HepG2 (cell line): ENCODE measurements around the gene SLC39A1. TPM values are rescaled to one million over a fixed set of nuclear protein-coding genes. Genes with fewer than 3 reads are reported as not detected.
A peak's percentile ranks its signal among the peaks of the same experiment; 100 is the strongest.

ENCODE experiments used
- BHLHE40 ChIP-seq: IDR thresholded peaks from 2 replicates; pipeline ENCODE4 v1.6.1; 2011; ENCODE audit warnings: low read length, improper control_type of control experiment
- CCDC6 ChIP-seq: sonication (generic); formaldehyde crosslinking; IDR thresholded peaks from 2 replicates; pipeline ENCODE4 v1.8.1; 2022; ENCODE audit warnings: mild to moderate bottlenecking, missing genetic modification reagents, moderate library complexity
- CHCHD3 ChIP-seq: sonication (generic); formaldehyde crosslinking; IDR thresholded peaks from 2 replicates; pipeline ENCODE4 v1.8.0; 2022; ENCODE audit warnings: mild to moderate bottlenecking, missing genetic modification reagents, moderate library complexity
- ETV6 ChIP-seq: sonication (generic); formaldehyde crosslinking; conservative IDR thresholded peaks from 2 replicates; pipeline ENCODE4 v1.4.0; 2020; ENCODE audit warnings: missing genetic modification reagents
- HOXA9 ChIP-seq: sonication (generic); formaldehyde crosslinking; IDR thresholded peaks from 2 replicates; pipeline ENCODE4 v1.8.1; 2022; ENCODE audit warnings: missing genetic modification reagents, mild to moderate bottlenecking, moderate library complexity, borderline replicate concordance
- KDM2A ChIP-seq: sonication (generic); formaldehyde crosslinking; IDR thresholded peaks from 2 replicates; pipeline ENCODE4 v1.4.0; 2020; ENCODE audit warnings: low read depth, missing genetic modification reagents, borderline replicate concordance
- NFKB2 ChIP-seq: sonication (generic); formaldehyde crosslinking; IDR thresholded peaks from 2 replicates; pipeline ENCODE4 v1.4.0; 2020; ENCODE audit warnings: missing genetic modification reagents, borderline replicate concordance
- RAD51 ChIP-seq: fragments of 450-650 bp; IDR thresholded peaks from 2 replicates; pipeline ENCODE4 v1.6.1; 2016; ENCODE audit warnings: borderline replicate concordance
- RFX3 ChIP-seq: IDR thresholded peaks from 2 replicates; pipeline ENCODE4 v1.6.1; 2016; ENCODE audit warnings: missing biosample characterization, missing genetic modification reagents
- RORA ChIP-seq: sonication (generic); formaldehyde crosslinking; IDR thresholded peaks from 2 replicates; pipeline ENCODE4 v1.5.0; 2020; ENCODE audit warnings: mild to moderate bottlenecking, missing genetic modification reagents, moderate library complexity
- ZKSCAN1 ChIP-seq: fragments of 150-350 bp; IDR thresholded peaks from 2 replicates; pipeline ENCODE4 v1.6.1; 2014; ENCODE audit warnings: low read length
- ZNF235 ChIP-seq: sonication (generic); formaldehyde crosslinking; IDR thresholded peaks from 2 replicates; pipeline ENCODE4 v1.8.1; 2023; ENCODE audit warnings: mild to moderate bottlenecking, missing genetic modification reagents, borderline replicate concordance
- ZNF264 ChIP-seq: sonication (generic); formaldehyde crosslinking; IDR thresholded peaks from 2 replicates; pipeline ENCODE4 v1.4.0; 2020; ENCODE audit warnings: missing genetic modification reagents
- ZNF792 ChIP-seq: IDR thresholded peaks from 2 replicates; pipeline ENCODE4 v1.6.1; 2016
- polyA plus RNA-seq, 8 experiments: library from polyadenylated mRNA; depleted of rRNA in 3 of 8; stranded (reverse) in 7 of 8; unstranded in 1 of 8; fragments of >200 nt; fragmentation: Illumina TruSeq in 4 of 8; extraction: Trizol in 4 of 8; gene quantifications; 2 replicates each; pipeline versions ENCODE4 v1.2.1 to v1.2.3, GENCODE V29; 2011 to 2016; ENCODE audit warnings: low read depth in 4 of 8, missing spikeins in 1 of 8, mixed read lengths in 1 of 8; ENCODE audit not compliant: insufficient read depth in 1 of 8
- total RNA-seq, 5 experiments: library from RNA; depleted of rRNA; stranded (reverse); fragments of >200 nt; fragmentation: Illumina TruSeq; extraction: Trizol; gene quantifications; 2 replicates each; pipeline ENCODE4 v1.2.3, GENCODE V29; 2016; ENCODE audit warnings: low read depth in 1 of 5
- TF ChIP-seq, protein P1 (sequence below): sonication (generic); formaldehyde crosslinking; IDR thresholded peaks from 2 replicates; pipeline ENCODE4 v1.4.0; 2020; ENCODE audit warnings: missing genetic modification reagents, borderline replicate concordance
- TF ChIP-seq, protein P2 (sequence below): sonication (generic); formaldehyde crosslinking; IDR thresholded peaks from 2 replicates; pipeline ENCODE4 v1.8.1; 2023; ENCODE audit warnings: mild to moderate bottlenecking, missing genetic modification reagents
- TF ChIP-seq, protein P3 (sequence below): sonication (generic); formaldehyde crosslinking; conservative IDR thresholded peaks from 2 replicates; pipeline ENCODE4 v1.4.0; 2020; ENCODE audit warnings: missing genetic modification reagents
- TF ChIP-seq, protein P4 (sequence below): sonication (generic); formaldehyde crosslinking; conservative IDR thresholded peaks from 2 replicates; pipeline ENCODE4 v1.8.0; 2022; ENCODE audit warnings: low read depth, missing genetic modification reagents
- TF ChIP-seq, protein P5 (sequence below): sonication (generic); formaldehyde crosslinking; IDR thresholded peaks from 2 replicates; pipeline ENCODE4 v1.5.0; 2020; ENCODE audit warnings: missing genetic modification reagents

The SLC39A1 gene
- total and polyA plus RNA-seq, 2 of the 13 experiments (the other 11 are each of a cell fraction or from before 2014, with no cell fraction given), result 71.2 to 78.4 TPM

DNA sequence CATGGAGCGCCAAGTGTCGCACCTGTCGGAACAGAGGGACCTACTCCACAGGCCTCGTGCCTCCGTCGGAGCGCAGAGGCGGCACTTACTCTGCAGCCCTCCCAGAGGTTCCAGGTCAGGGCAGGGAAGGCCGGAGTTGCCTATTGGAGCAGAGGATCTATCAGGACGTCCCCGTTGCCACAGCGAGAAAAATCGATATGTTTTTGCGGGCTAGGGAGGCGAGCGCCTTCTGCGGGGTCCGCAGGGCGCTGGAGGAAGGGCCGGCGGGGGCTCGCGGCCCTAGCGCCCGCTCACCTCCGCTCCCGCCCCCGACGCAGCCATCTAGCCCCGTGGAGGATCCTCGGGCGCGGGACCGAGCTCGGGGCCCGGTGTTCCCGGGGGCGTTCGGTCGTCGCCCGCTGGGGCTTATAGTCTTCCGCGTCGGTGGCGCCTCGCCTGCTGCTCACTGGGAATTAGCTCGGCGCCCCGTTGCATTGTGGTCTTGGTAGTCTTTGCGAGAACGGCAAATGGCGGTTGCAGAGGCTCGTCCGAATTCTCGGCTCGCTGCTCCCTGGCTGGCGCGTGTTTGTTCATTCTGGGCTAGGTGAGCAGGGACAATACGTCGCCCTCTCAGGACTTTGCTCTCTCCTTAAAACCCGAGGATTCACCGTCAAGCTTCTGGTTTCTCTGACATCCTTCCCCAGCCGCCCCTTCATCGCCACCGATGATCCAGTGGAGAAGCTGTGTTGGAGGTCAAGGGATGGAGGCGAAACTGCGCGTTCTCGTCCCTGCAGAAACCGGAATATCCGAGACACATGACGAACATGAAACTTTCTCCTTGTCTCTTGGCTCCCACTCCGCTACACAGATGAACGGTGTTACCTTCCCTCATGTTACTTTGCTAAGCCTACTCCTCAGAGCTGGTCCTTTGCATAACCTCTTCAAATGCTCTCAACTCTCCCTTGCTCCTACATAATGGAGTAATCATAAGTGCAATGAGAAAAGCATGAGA is 14.2 kb upstream of the SLC39A1 start, which contains the start of gene JTB (continued):
- TF ChIP-seq, protein P1, sequence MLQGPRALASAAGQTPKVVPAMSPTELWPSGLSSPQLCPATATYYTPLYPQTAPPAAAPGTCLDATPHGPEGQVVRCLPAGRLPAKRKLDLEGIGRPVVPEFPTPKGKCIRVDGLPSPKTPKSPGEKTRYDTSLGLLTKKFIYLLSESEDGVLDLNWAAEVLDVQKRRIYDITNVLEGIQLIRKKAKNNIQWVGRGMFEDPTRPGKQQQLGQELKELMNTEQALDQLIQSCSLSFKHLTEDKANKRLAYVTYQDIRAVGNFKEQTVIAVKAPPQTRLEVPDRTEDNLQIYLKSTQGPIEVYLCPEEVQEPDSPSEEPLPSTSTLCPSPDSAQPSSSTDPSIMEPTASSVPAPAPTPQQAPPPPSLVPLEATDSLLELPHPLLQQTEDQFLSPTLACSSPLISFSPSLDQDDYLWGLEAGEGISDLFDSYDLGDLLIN (CRISPR knock-in tag), result peak; percentile 16; the same call in 1 of the 2 replicates
- no peak for TF ChIP-seq RFX3 (CRISPR knock-in tag)
- TF ChIP-seq, protein P2, sequence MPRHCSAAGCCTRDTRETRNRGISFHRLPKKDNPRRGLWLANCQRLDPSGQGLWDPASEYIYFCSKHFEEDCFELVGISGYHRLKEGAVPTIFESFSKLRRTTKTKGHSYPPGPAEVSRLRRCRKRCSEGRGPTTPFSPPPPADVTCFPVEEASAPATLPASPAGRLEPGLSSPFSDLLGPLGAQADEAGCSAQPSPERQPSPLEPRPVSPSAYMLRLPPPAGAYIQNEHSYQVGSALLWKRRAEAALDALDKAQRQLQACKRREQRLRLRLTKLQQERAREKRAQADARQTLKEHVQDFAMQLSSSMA (CRISPR knock-in tag), result peak; percentile 80; the same call in 1 of the 2 replicates
- no peak for TF ChIP-seq BHLHE40
- no peak for TF ChIP-seq ZKSCAN1
- TF ChIP-seq RAD51, result no peak
- TF ChIP-seq, protein P3, sequence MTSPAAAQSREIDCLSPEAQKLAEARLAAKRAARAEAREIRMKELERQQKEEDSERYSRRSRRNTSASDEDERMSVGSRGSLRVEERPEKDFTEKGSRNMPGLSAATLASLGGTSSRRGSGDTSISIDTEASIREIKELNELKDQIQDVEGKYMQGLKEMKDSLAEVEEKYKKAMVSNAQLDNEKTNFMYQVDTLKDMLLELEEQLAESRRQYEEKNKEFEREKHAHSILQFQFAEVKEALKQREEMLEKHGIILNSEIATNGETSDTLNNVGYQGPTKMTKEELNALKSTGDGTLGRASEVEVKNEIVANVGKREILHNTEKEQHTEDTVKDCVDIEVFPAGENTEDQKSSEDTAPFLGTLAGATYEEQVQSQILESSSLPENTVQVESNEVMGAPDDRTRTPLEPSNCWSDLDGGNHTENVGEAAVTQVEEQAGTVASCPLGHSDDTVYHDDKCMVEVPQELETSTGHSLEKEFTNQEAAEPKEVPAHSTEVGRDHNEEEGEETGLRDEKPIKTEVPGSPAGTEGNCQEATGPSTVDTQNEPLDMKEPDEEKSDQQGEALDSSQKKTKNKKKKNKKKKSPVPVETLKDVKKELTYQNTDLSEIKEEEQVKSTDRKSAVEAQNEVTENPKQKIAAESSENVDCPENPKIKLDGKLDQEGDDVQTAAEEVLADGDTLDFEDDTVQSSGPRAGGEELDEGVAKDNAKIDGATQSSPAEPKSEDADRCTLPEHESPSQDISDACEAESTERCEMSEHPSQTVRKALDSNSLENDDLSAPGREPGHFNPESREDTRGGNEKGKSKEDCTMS (CRISPR knock-in tag), result no peak
- TF ChIP-seq, protein P4, sequence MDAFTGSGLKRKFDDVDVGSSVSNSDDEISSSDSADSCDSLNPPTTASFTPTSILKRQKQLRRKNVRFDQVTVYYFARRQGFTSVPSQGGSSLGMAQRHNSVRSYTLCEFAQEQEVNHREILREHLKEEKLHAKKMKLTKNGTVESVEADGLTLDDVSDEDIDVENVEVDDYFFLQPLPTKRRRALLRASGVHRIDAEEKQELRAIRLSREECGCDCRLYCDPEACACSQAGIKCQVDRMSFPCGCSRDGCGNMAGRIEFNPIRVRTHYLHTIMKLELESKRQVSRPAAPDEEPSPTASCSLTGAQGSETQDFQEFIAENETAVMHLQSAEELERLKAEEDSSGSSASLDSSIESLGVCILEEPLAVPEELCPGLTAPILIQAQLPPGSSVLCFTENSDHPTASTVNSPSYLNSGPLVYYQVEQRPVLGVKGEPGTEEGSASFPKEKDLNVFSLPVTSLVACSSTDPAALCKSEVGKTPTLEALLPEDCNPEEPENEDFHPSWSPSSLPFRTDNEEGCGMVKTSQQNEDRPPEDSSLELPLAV, result no peak
- TF ChIP-seq HOXA9, result peak; percentile 83; the same call in 1 of the 2 replicates
- peak; percentile 94; the same call in 1 of the 2 replicates for TF ChIP-seq ZNF235
- peak; percentile 93 for TF ChIP-seq KDM2A (CRISPR knock-in tag)
- TF ChIP-seq ZNF264, result no peak
- peak; percentile 93 for TF ChIP-seq NFKB2
- TF ChIP-seq ZNF792, result no peak; the same call in 1 of the 2 replicates
- TF ChIP-seq RORA (CRISPR knock-in tag), result no peak
- peak; percentile 95 for TF ChIP-seq CHCHD3 (CRISPR knock-in tag)
- TF ChIP-seq, protein P5, sequence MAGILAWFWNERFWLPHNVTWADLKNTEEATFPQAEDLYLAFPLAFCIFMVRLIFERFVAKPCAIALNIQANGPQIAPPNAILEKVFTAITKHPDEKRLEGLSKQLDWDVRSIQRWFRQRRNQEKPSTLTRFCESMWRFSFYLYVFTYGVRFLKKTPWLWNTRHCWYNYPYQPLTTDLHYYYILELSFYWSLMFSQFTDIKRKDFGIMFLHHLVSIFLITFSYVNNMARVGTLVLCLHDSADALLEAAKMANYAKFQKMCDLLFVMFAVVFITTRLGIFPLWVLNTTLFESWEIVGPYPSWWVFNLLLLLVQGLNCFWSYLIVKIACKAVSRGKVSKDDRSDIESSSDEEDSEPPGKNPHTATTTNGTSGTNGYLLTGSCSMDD (CRISPR knock-in tag), result no peak
- TF ChIP-seq CCDC6, result no peak; the same call in 1 of the 2 replicates
- TF ChIP-seq ETV6 (CRISPR knock-in tag), result no peak; the same call in 1 of the 2 replicates
